ENCODE results near the gene EGLN2. TPM values are rescaled to one million over a fixed set of nuclear protein-coding genes. Genes with fewer than 3 reads are reported as not detected.

Gene EGLN2
- total and polyA plus RNA-seq, 2 of the 4 experiments (the other 2 are of a cell fraction) = 54.1 to 60.2 TPM

- Histone ChIP-seq H3K36me3 (ENCODE audit: control insufficient read depth, insufficient read depth, low read length) (peaks cover 46% of the 10 kb centered on the region), H3K9me3 (ENCODE audit: control insufficient read depth, insufficient read depth, low read length) (no peaks in the 10 kb centered on the region), H3K4me2 (ENCODE audit: low read depth, low read length) (no peak overlapping the region), H3K9ac (ENCODE audit: low read depth, low read length) (no peak overlapping the region), H3K27me3 (ENCODE audit: control insufficient read depth, insufficient read depth, low read length) (no peaks in the 10 kb centered on the region), H4K91ac (ENCODE audit: insufficient read depth, low read depth, low read length) (no peak overlapping the region), H3K27ac (ENCODE audit: insufficient read depth, low read length) (no peak overlapping the region), H2BK20ac (ENCODE audit: low read depth, low read length) (no peak overlapping the region), H3K4me3 (ENCODE audit: insufficient read depth, low read depth, low read length) (no peak overlapping the region), H3K14ac (replicated peaks; ENCODE audit: low read depth, low read length) (no peak overlapping the region), H2BK120ac (ENCODE audit: low read depth, low read length) (no peak overlapping the region), H2BK5ac (ENCODE audit: low read depth, low read length, poor library complexity, severe bottlenecking) (no peak overlapping the region), H4K8ac (ENCODE audit: low read depth in 2 of 2, low read length in 2 of 2) (no peak overlapping the region), H3K4ac (ENCODE audit: low read depth, low read length) (no peak overlapping the region), H2AK9ac (replicated peaks; ENCODE audit: low read depth, low read length, poor library complexity) (no peak overlapping the region), H3K9me1 (ENCODE audit: insufficient read depth, low read length) (peaks cover 14% of the 10 kb centered on the region), H3K23ac (ENCODE audit: low read depth, low read length) (no peak overlapping the region), H2BK15ac (ENCODE audit: low read depth, low read length) (no peak overlapping the region), H2AFZ (replicated peaks; ENCODE audit: low read length, poor library complexity) (no peak overlapping the region), H3K18ac (ENCODE audit: low read depth, low read length) (no peak overlapping the region), H3K79me1 (ENCODE audit: low read depth in 1 of 2, low read length in 2 of 2) (peaks cover 24 to 73% of the 10 kb centered on the region in 2 experiments), H4K20me1 (ENCODE audit: insufficient read depth, low read length) (peaks cover 62% of the 10 kb centered on the region), H3K56ac (ENCODE audit: extremely low read depth, insufficient read depth, low read length) (no peak overlapping the region), H4K5ac (ENCODE audit: low read depth, low read length) (no peak overlapping the region), H2AK5ac (ENCODE audit: low read depth, low read length) (no peak overlapping the region), H3K4me1 (ENCODE audit: control insufficient read depth, insufficient read depth, low read length) (peaks cover 20% of the 10 kb centered on the region)
- ChIA-PET CTCF (no interaction called here), POLR2A (ENCODE audit: unreplicated experiment) (no interaction called here)
- BruUV-seq (replicated peaks) = no TSS peak
- intact Hi-C loops (cut with micrococcal nuclease) (loop anchor here (5.0 kb wide), 1 partner anchor 146 kb away; no protein-coding TSS in a partner anchor), dilution Hi-C loops (cut with HindIII; ENCODE audit: low sequenced_read_pairs, unreplicated experiment) (no loop called here), in situ Hi-C loops (cut with MboI; ENCODE audit: low sequenced_read_pairs) (loop anchor here (5.0 kb wide), 1 partner anchor 146 kb away; no protein-coding TSS in a partner anchor)
- DNase-seq (no peak), ATAC-seq (ENCODE audit: low read depth) (no peak)
- no peak for TF ChIP-seq RAD21 (IDR thresholded peaks at IDR 0.05; ENCODE audit: low read length)
- TF ChIP-seq SMC3 (IDR thresholded peaks at IDR 0.05; ENCODE audit: low read depth, low read length) = no peak
- TF ChIP-seq RCOR1 (IDR thresholded peaks at IDR 0.05; ENCODE audit: insufficient replicate concordance, low read length) = no peak
- TF ChIP-seq MXI1 (IDR thresholded peaks at IDR 0.05; ENCODE audit: borderline replicate concordance, low read depth, low read length) = no peak
- no peak for TF ChIP-seq MAFK (IDR thresholded peaks at IDR 0.05; ENCODE audit: low read depth, low read length)
- no peak for TF ChIP-seq USF2 (IDR thresholded peaks at IDR 0.05; ENCODE audit: low read depth, low read length)
- TF ChIP-seq CEBPB (IDR thresholded peaks at IDR 0.05; ENCODE audit: low read depth, low read length) = no peak
- TF ChIP-seq FOS (IDR thresholded peaks at IDR 0.05; ENCODE audit: low read depth, low read length) = no peak
- no peak for TF ChIP-seq CTCF (conservative IDR thresholded peaks at IDR 0.05; ENCODE audit: low read depth, low read length)
- TF ChIP-seq NFE2L2 (IDR thresholded peaks at IDR 0.05; ENCODE audit: low read depth, low read length) = no peak
- TF ChIP-seq BHLHE40 (IDR thresholded peaks at IDR 0.05; ENCODE audit: low read depth, low read length) = no peak
- no peak for TF ChIP-seq MAZ (IDR thresholded peaks at IDR 0.05; ENCODE audit: borderline replicate concordance, low read depth, low read length)
- no peak for TF ChIP-seq POLR2A (IDR thresholded peaks at IDR 0.05; ENCODE audit: low read depth, low read length)
- TF ChIP-seq RFX5 (IDR thresholded peaks at IDR 0.05; ENCODE audit: low read depth, low read length) = no peak
- TF ChIP-seq CHD1 (IDR thresholded peaks at IDR 0.05; ENCODE audit: low read depth, low read length) = no peak
- no peak for TF ChIP-seq ELK1 (IDR thresholded peaks at IDR 0.05; ENCODE audit: borderline replicate concordance, low read depth, low read length)
- 73% methylated on average over 3 of the region's 5 CpGs; no CpG with 5 or more reads in 1 of the 2 experiments for WGBS, 2 experiments (ENCODE audit: extremely low coverage in 2 of 2, insufficient read length in 1 of 2)
Measured at GRCh38 chr19:40808497-40808896, 9.5 kb downstream of the EGLN2 start.
